ENCODE results near the gene PCDHGA8. TPM values are rescaled to one million over a fixed set of nuclear protein-coding genes. Genes with fewer than 3 reads are reported as not detected.

Gene PCDHGA8
- total RNA-seq, 2 experiments from 2014 or later: 3.8 to 5.3 TPM

DNA sequence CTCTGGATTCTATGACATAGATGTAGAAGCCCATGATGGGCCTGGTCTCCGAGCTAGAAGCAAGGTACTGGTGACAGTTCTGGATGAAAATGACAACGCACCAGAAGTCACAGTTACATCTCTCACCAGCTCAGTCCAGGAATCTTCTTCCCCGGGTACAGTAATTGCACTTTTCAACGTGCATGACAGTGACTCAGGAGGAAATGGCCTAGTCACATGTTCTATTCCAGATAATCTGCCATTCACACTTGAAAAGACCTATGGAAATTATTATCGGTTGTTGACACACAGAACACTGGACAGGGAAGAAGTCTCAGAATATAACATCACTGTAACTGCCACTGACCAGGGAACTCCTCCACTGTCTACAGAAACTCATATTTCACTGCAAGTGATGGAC is 36.3 kb upstream of the PCDHGA8 start:
- no peaks in the 10 kb centered on the region; the same call in 1 of the 2 replicates for H3K9me3 ChIP-seq (ENCODE audit: low read length)
- no peaks in the 10 kb centered on the region for H3K9me2 ChIP-seq (ENCODE audit: insufficient read depth, low read length)
- no TSS peak for BruUV-seq (replicated peaks)
- intact Hi-C loops (cut with micrococcal nuclease; ENCODE audit: unreplicated experiment): loop anchor here (5.0 to 10.0 kb wide), 2 partner anchors 56 to 161 kb away; partner anchors contain the start of genes PCDHB10, PCDHB11 and PCDHGA10
- peaks cover 19% of the 10 kb centered on the region for H3K4me1 ChIP-seq (ENCODE audit: insufficient read depth, low read length, poor library complexity, severe bottlenecking)
- H3K79me2 ChIP-seq (ENCODE audit: insufficient read depth, low read depth, low read length): peaks cover 7% of the 10 kb centered on the region; the same call in 1 of the 2 replicates
- H3K27ac ChIP-seq (ENCODE audit: low read depth, low read length, poor library complexity, severe bottlenecking): no peak overlapping the region
- ChIA-PET POLR2A (interaction anchor here (0.5 kb wide), 1 partner anchor 185 kb away, joined by 3 read pairs; no protein-coding TSS in a partner anchor), CTCF (ENCODE audit: unreplicated experiment) (interaction anchor here (1.1 to 1.4 kb wide), 2 partner anchors 37 to 208 kb away, joined by 3 read pairs; no protein-coding TSS in a partner anchor)
- TF ChIP-seq CTCF (conservative IDR thresholded peaks at IDR 0.05; ENCODE audit: low read length) (no peak), EZH2phosphoT487 (IDR thresholded peaks at IDR 0.05; ENCODE audit: borderline replicate concordance, low read depth, low read length) (no peak)
- no peak for DNase-seq (ENCODE audit: low spot score)
- no peak overlapping the region for H3K4me2 ChIP-seq (ENCODE audit: low read length)
- no peaks in the 10 kb centered on the region; the same call in 1 of the 2 replicates for H3K36me3 ChIP-seq (ENCODE audit: insufficient read depth, low read length)
- no peak overlapping the region for H3K4me3 ChIP-seq (ENCODE audit: low read depth, low read length, poor library complexity, severe bottlenecking)
- no peaks in the 10 kb centered on the region for H4K20me1 ChIP-seq (ENCODE audit: insufficient read depth, low read length)
- no peak overlapping the region for H2AFZ ChIP-seq (ENCODE audit: low read length)

- Histone ChIP-seq H4K20me1 (ENCODE audit: insufficient read depth, low read length) (no peaks in the 10 kb centered on the region), H3K27ac (ENCODE audit: low read depth, low read length, poor library complexity, severe bottlenecking) (no peak overlapping the region), H2AFZ (ENCODE audit: low read length) (no peak overlapping the region), H3K4me1 (ENCODE audit: insufficient read depth, low read length, poor library complexity, severe bottlenecking) (peaks cover 25% of the 10 kb centered on the region), H3K79me2 (ENCODE audit: insufficient read depth, low read depth, low read length) (peaks cover 7% of the 10 kb centered on the region; the same call in 1 of the 2 replicates), H3K4me3 (ENCODE audit: low read depth, low read length, poor library complexity, severe bottlenecking) (no peak overlapping the region), H3K36me3 (ENCODE audit: insufficient read depth, low read length) (no peaks in the 10 kb centered on the region; the same call in 1 of the 2 replicates), H3K4me2 (ENCODE audit: low read length) (no peak overlapping the region), H3K9me3 (ENCODE audit: low read length) (no peaks in the 10 kb centered on the region; the same call in 1 of the 2 replicates), H3K9me2 (ENCODE audit: insufficient read depth, low read length) (no peaks in the 10 kb centered on the region)
- TF ChIP-seq CTCF (conservative IDR thresholded peaks at IDR 0.05; ENCODE audit: low read length) (no peak), EZH2phosphoT487 (IDR thresholded peaks at IDR 0.05; ENCODE audit: borderline replicate concordance, low read depth, low read length) (no peak)
- DNase-seq (ENCODE audit: low spot score): no peak
- ChIA-PET POLR2A (no interaction called here), CTCF (ENCODE audit: unreplicated experiment) (no interaction called here)
- no TSS peak for BruUV-seq (replicated peaks)
- intact Hi-C loops (cut with micrococcal nuclease; ENCODE audit: unreplicated experiment): loop anchor here (5.0 to 10.0 kb wide), 2 partner anchors 55 to 162 kb away; partner anchors contain the start of genes PCDHB10, PCDHB11 and PCDHGA10
Observed at GRCh38 chr5:141356950-141357349, 35.5 kb upstream of the PCDHGA8 start.
